ENCODE measurements around the gene ALDH8A1. TPM values are rescaled to one million over a fixed set of nuclear protein-coding genes. Genes with fewer than 3 reads are reported as not detected.

The ALDH8A1 gene
- total and polyA plus RNA-seq, 10 of the 15 experiments (the other 5 are each of a cell fraction or from before 2014, with no cell fraction given) = 0.13 to 1.8 (median 0.62) TPM; not detected in 3

- TF ChIP-seq CUX1 (IDR thresholded peaks at IDR 0.05; ENCODE audit: insufficient replicate concordance, low read depth, low read length) = no peak
- TF ChIP-seq BCL3 (IDR thresholded peaks at IDR 0.05; ENCODE audit: borderline replicate concordance, insufficient read depth, low read depth, low read length, poor library complexity, severe bottlenecking) = no peak
- TF ChIP-seq BMI1 (IDR thresholded peaks at IDR 0.05; ENCODE audit: borderline replicate concordance) = no peak
- no peak for TF ChIP-seq KLF5 (IDR thresholded peaks at IDR 0.05; ENCODE audit: partially characterized antibody)
- no peak for TF ChIP-seq SMAD5 (IDR thresholded peaks at IDR 0.05; ENCODE audit: low read depth)
- no peak for TF ChIP-seq MLLT1 (IDR thresholded peaks at IDR 0.05)
- TF ChIP-seq ZNF24 (IDR thresholded peaks at IDR 0.05) = no peak
- TF ChIP-seq BRCA1 (IDR thresholded peaks at IDR 0.05; ENCODE audit: low read depth, low read length) = no peak
- TF ChIP-seq EP300 (IDR thresholded peaks at IDR 0.05; ENCODE audit: borderline replicate concordance in 1 of 2, control insufficient read depth in 1 of 2, low read depth in 2 of 2, low read length in 2 of 2) = no peak
- no peak for TF ChIP-seq ESRRA (IDR thresholded peaks at IDR 0.05; ENCODE audit: low read length)
- DNase-seq (ENCODE audit: low read depth, low spot score) = no peak
- Histone ChIP-seq H3K4me1 (ENCODE audit: control insufficient read depth, insufficient read depth, low read length) (no peaks in the 10 kb centered on the region), H3K4me3 (no peak overlapping the region), H3K9me3 (replicated peaks; ENCODE audit: control insufficient read depth, insufficient read depth, low read length) (no peaks in the 10 kb centered on the region), H3K36me3 (ENCODE audit: control insufficient read depth in 2 of 2, insufficient read depth in 2 of 2, low read length in 1 of 2) (no peaks in the 10 kb centered on the region), H2AFZ (ENCODE audit: control insufficient read depth, low read depth, low read length) (no peak overlapping the region), H3K79me2 (ENCODE audit: control insufficient read depth, insufficient read depth, low read length) (no peaks in the 10 kb centered on the region), H3K9ac (ENCODE audit: control insufficient read depth, insufficient read depth, low read length) (no peak overlapping the region), H3K4me2 (ENCODE audit: control insufficient read depth, insufficient read depth) (no peak overlapping the region), H3K27me3 (replicated peaks in 1 of 2; ENCODE audit: control insufficient read depth in 2 of 2, insufficient read depth in 2 of 2, low read length in 1 of 2) (0 out of 4 replicates have a peak, but pooled peaks cover 0 to 1% of the 10 kb centered on the region in 2 experiments), H4K20me1 (ENCODE audit: control insufficient read depth, insufficient read depth) (no peaks in the 10 kb centered on the region), H3K27ac (ENCODE audit: control insufficient read depth, insufficient read depth) (no peak overlapping the region)
- ChIA-PET POLR2A (no interaction called here), CTCF (no interaction called here), SMC1A (ENCODE audit: uncharacterized antibody, unreplicated experiment) (no interaction called here), RAD21 (ENCODE audit: unreplicated experiment) (no interaction called here)
- no peak for FAIRE-seq
- in situ Hi-C loops (cut with MboI) = no loop called here
- ATAC-seq = no peak
- 38% methylated on average over 3 of the region's 3 CpGs for WGBS (ENCODE audit: insufficient coverage, insufficient replicate concordance, low lambda C conversion rate, missing lambda C conversion rate)
- intact Hi-C loops (cut with micrococcal nuclease; ENCODE audit: unreplicated experiment) = loop anchor here (5.0 kb wide), 2 partner anchors 242 to 727 kb away; no protein-coding TSS in a partner anchor
- no TSS peak for BruUV-seq (replicated peaks)
Observed at GRCh38 chr6:134884752-134885151, 65.1 kb downstream of the ALDH8A1 start.
